Ectodermal cell (in vitro differentiated cells): ENCODE measurements around the gene COQ8A.
"Not testable (repeated sequence)": the region's sequence is repeated elsewhere in the genome, so short reads cannot be mapped to it uniquely, and the experiment has no call there.

ENCODE experiments used
- H3K27ac ChIP-seq: 2 replicates; pipeline ENCODE4 v1.7.0; 2013; ENCODE audit warnings: mild to moderate bottlenecking, low read depth, low read length; ENCODE audit not compliant: insufficient read depth, poor library complexity, severe bottlenecking
- H3K27me3 ChIP-seq: 2 replicates; pipeline ENCODE4 v1.7.0; 2013; ENCODE audit warnings: mild to moderate bottlenecking, low read length; ENCODE audit not compliant: insufficient read depth, control insufficient read depth, poor library complexity, severe bottlenecking
- H3K36me3 ChIP-seq: one replicate; pipeline ENCODE4 v1.7.0; 2013; ENCODE audit warnings: low read length; ENCODE audit not compliant: control insufficient read depth, insufficient read depth
- H3K4me1 ChIP-seq: one replicate; pipeline ENCODE4 v1.7.0; 2013; ENCODE audit warnings: low read length; ENCODE audit not compliant: control insufficient read depth, insufficient read depth
- H3K4me3 ChIP-seq: 2 replicates; pipeline ENCODE4 v1.7.0; 2013; ENCODE audit warnings: low read depth, low read length, control low read depth; ENCODE audit not compliant: insufficient read depth
- H3K9me3 ChIP-seq: 2 replicates; pipeline ENCODE4 v1.7.0; 2013; ENCODE audit warnings: mild to moderate bottlenecking, low read length, moderate library complexity; ENCODE audit not compliant: control insufficient read depth
- WGBS, 2 experiments: methylation state at CpG; one replicate each; pipeline ENCODE4 v1.1.7; 2013; ENCODE audit warnings: missing lambda C conversion rate in 2 of 2; 5-methylcytosine and 5-hydroxymethylcytosine counted together

The COQ8A gene

DNA sequence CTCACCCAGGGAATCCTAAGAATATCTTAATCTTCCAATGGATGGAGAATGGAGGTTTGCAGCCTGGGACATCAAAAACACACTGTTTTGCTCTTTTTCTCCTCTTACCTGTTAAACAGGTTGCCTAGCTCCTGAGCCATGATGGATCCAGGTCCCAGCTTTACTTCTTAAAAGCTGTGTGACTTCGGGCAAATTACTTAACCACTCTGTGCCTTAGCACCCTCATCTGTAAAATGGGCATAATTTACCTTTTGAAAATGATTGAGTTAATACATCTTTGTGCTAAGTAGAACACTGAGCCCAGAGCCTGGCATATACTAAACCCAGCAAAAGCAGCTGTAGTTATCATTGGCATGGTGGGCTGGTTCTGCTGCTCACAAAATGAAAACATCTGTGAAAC is 10.2 kb downstream of the COQ8A start:
- H3K4me1 ChIP-seq, result peaks cover 3% of the 10 kb centered on the region
- no peak overlapping the region for H3K27ac ChIP-seq
- no peaks in the 10 kb centered on the region for H3K27me3 ChIP-seq
- no peak overlapping the region for H3K4me3 ChIP-seq
- WGBS, 2 experiments, result 100% methylated on average over 1 of the region's 1 CpG
- H3K36me3 ChIP-seq, result no peaks in the 10 kb centered on the region
- no peaks in the 10 kb centered on the region for H3K9me3 ChIP-seq

DNA sequence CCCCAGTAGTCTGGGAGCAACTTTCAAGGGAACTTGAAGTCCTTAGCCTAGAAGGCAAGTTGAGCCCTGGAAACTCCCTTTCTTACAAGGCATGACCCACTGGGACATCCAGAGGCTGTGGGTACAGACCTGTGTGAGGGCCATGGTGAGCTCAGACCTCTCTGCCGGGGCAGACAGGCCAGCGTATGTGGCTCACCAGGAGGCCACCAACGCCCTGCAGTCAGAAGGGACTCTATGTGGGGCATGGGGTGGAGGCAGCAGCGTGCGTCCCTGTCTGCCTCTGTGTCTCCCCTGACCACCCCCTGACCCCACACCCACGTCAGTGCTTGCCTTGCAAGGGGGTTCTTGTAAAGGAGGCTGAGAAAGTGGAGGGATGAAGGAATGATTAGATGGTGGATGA is 10.8 kb downstream of the COQ8A start:
- no peaks in the 10 kb centered on the region for H3K27me3 ChIP-seq
- no peaks in the 10 kb centered on the region for H3K9me3 ChIP-seq
- H3K4me1 ChIP-seq, result no peaks in the 10 kb centered on the region
- 61 to 74% methylated on average over 6 of the region's 6 CpGs for WGBS, 2 experiments
- H3K36me3 ChIP-seq, result no peaks in the 10 kb centered on the region
- H3K4me3 ChIP-seq, result no peak overlapping the region
- no peak overlapping the region for H3K27ac ChIP-seq

DNA sequence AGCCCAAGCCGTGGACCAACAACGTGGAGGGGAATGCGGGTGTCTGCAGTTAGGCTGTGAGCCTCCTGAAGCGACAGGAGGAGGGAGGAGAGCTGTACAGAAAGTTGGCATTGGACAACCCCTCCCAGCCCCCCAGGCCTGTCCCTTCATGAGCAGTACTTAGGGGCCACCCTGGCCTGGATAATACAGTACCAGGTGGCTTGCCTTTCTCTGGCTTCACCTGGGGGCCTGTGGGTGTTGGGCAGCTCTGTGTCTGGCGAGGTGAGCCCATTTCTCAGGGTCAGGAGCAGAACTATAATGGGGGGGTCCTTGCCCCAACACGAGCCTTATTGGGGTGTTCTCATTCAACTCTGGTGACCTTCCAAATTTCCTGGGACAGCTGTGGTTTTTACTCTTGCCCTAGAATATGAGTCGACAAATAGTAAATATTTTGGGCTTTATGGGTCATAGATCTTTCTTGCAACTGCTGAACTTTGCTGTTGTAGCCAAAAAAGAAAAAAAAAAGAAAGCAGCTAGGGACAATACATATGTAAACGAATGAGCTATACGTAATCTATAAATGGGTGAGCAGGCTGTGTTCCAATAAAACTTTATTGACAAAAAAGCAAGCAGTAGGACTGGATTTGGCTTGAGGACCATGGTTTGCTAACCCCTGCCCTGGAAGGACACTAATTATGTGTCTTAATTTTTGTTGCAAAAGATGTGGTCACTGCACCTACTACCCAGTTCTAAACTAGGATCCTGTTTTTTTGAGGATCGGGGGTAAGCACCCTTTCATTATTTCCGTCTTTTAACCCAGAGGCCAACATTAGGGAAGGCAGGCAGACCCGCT is 11.4 kb downstream of the COQ8A start:
- H3K27me3 ChIP-seq, result no peaks in the 10 kb centered on the region
- H3K4me3 ChIP-seq, result no peak overlapping the region
- H3K27ac ChIP-seq, result no peak overlapping the region
- H3K9me3 ChIP-seq, result no peaks in the 10 kb centered on the region
- H3K36me3 ChIP-seq, result no peaks in the 10 kb centered on the region
- H3K4me1 ChIP-seq, result no peaks in the 10 kb centered on the region
- 93 to 94% methylated on average over 12 of the region's 12 CpGs for WGBS, 2 experiments

DNA sequence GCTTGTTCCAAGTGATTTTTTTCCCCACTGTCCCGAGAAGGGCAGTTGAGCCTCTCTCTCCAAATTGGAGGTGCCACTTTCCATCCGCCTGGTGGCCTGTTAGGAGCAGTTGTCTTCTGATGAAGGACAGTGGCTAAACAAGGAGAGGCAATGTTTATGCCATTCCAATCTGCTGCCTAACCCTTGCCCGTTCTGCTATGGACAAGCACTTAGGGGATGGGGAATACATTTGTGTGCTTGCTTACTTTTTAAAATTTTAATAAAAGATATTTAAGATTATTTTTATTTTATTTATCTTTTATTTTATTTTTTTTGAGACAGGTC is 12.0 kb downstream of the COQ8A start:
- H3K27me3 ChIP-seq, result no peaks in the 10 kb centered on the region
- no peak overlapping the region for H3K27ac ChIP-seq
- no peaks in the 10 kb centered on the region for H3K4me1 ChIP-seq
- 93 to 94% methylated on average over 2 to 3 of the region's 3 CpGs for WGBS, 2 experiments
- H3K36me3 ChIP-seq, result no peaks in the 10 kb centered on the region
- H3K4me3 ChIP-seq, result no peak overlapping the region
- no peaks in the 10 kb centered on the region for H3K9me3 ChIP-seq

DNA sequence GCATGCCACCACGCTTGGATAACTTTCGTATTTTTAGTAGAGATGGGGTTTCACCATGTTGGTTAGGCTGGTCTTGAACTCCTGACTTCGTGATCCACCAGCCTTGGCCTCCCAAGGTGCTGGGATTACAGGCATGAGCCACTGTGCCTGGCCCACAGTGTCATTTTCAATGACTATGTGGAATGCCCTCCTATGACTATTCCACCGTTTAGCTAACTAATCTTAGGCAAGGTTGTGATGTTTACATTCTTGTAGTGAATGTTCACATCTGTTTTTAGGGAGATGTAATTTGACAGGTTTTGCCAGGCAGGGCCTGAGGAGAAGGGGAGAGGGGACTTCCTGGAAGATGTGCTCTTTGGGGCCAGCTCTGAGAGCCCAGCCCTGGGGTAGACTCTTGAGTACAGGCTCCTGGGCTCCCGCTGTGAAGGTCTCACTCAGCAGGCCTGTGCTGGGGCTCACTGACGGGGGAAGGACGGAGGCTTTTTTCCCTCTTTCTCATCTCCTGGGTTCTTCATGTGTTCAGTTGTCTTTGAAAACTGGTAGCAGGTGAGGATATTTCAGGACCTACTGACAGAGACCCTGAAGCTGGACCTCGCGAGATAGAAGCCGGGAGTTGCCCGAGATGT is 13.2 kb downstream of the COQ8A start:
- Histone ChIP-seq H3K36me3 (no peaks in the 10 kb centered on the region), H3K4me3 (no peak overlapping the region), H3K27me3 (no peaks in the 10 kb centered on the region), H3K9me3 (no peaks in the 10 kb centered on the region), H3K27ac (no peak overlapping the region), H3K4me1 (no peaks in the 10 kb centered on the region)
- 89 to 91% methylated on average over 11 of the region's 11 CpGs for WGBS, 2 experiments

DNA sequence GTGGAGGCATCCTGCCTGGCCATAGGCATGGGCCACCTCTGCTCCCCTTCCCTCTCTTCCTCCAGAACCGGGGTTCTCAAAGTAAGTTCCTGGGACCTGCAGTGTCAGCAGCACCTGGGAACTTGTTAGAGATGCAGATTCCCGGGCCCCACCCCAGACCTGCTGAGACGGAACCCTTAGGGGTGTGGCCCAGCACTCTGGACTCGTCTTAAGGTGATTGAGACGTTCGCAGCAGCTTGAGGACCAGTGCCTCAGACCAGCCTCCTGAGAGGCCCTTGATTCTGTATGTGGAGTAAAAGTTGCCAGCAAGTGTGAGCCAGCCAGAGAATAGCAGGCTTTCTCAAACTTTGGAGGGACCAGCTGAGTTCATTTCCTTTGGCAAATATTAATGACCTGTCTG is 14.2 kb downstream of the COQ8A start:
- WGBS, 2 experiments, result 95% methylated on average over 6 of the region's 6 CpGs
- Histone ChIP-seq H3K4me1 (no peaks in the 10 kb centered on the region), H3K36me3 (no peaks in the 10 kb centered on the region), H3K9me3 (no peaks in the 10 kb centered on the region), H3K27ac (no peak overlapping the region), H3K4me3 (no peak overlapping the region), H3K27me3 (no peaks in the 10 kb centered on the region)

DNA sequence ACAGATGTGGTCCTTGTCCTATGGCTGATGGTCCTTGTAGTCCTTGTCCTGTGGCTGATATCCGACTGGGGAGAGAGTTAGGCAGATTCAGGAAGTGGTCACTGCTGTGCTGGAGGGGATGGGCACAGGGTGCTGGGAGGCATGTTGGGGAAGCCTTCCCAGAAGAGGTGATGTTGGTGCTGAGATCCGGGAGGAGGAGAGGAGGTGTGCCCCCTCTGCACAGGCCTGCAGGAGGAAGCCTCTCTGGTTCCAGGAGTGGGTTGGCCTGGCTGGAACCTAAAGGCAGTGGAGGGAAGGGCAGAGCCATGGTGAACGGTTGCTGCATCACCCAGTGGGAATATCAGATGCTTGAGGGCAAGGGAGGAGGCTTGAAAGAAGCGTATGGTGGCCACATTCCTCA is 14.7 kb downstream of the COQ8A start:
- H3K4me3 ChIP-seq, result no peak overlapping the region
- no peak overlapping the region for H3K27ac ChIP-seq

DNA sequence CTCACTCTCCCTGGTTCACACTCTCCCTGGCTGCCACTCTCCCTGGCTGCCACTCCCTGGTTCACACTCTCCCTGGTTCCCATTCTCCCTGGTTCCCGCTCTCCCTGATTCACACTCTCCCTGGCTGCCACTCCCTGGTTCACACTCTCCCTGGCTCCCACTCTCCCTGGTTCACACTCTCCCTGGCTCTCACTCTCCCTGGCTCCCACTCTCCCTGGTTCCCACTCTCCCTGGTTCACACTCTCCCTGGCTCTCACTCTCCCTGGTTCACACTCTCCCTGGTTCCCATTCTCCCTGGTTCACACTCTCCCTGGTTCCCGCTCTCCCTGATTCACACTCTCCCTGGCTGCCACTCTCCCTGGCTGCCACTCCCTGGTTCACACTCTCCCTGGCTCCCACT is 15.8 kb downstream of the COQ8A start:
- 93 to 95% methylated on average over 2 of the region's 2 CpGs for WGBS, 2 experiments
- H3K4me1 ChIP-seq, H3K4me3 ChIP-seq, H3K27me3 ChIP-seq, H3K36me3 ChIP-seq, H3K27ac ChIP-seq, H3K9me3 ChIP-seq: not testable (repeated sequence)

More for the DNA sequence above, 14.7 kb downstream of the COQ8A start:
- H3K36me3 ChIP-seq, result no peaks in the 10 kb centered on the region
- no peaks in the 10 kb centered on the region for H3K4me1 ChIP-seq
- WGBS, 2 experiments, result 88 to 90% methylated on average over 4 of the region's 4 CpGs
- H3K27me3 ChIP-seq, result no peaks in the 10 kb centered on the region
- H3K9me3 ChIP-seq, result no peaks in the 10 kb centered on the region

DNA sequence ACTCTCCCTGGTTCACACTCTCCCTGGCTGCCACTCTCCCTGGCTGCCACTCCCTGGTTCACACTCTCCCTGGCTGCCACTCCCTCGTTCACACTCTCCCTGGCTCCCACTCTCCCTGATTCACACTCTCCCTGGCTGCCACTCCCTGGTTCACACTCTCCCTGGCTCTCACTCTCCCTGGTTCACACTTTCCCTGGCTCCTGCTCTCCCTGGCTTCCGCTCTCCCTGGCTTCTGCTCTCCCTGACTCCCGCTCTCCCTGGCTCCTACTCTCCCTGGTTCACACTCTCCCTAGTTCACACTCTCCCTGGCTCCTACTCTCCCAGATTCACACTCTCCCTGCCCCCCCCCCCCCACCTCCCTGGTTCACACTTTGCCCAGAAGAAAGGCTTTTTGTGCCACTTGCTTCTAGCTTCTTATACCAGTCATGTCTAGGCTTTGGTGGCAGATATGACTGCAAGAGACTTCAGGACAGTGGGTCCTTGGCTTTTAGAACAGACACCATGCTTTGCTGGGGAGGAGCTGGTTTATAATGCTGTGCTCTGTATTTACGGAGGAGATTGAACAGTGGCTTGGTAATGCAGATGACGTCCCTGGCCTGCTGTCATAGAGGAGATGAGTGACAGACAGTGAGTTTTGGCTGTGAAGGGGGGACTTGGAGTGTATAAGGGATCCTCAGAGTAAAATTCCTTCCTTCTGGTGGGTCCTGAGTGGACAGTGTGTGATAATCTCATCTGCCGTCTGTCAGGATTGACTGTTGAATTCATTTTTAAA is 17.0 kb downstream of the COQ8A start:
- no peaks in the 10 kb centered on the region for H3K27me3 ChIP-seq
- no peaks in the 10 kb centered on the region for H3K4me1 ChIP-seq
- H3K4me3 ChIP-seq, result no peak overlapping the region
- 93 to 94% methylated on average over 6 of the region's 6 CpGs for WGBS, 2 experiments
- no peaks in the 10 kb centered on the region for H3K9me3 ChIP-seq
- H3K27ac ChIP-seq, result no peak overlapping the region
- H3K36me3 ChIP-seq, result no peaks in the 10 kb centered on the region

DNA sequence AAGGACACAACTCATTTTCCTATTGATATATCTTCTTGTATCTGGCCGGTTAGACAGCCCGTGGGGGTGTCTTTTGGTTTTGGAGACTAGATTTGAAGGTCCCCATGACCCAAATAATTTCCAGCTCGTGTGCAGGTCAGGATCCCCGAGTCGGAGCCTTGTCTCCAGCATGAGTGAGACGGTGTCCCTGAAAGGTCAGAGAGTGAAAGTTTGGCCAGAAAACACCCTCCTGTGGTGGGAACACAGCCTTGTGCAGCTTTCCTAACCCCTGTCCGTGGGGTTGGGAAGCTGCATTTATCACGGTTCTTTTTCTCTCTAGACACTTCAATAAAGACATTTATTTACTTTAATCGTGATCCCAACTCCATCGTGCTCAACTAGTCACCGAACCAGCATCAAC is 17.6 kb downstream of the COQ8A start:
- Histone ChIP-seq H3K9me3 (no peaks in the 10 kb centered on the region), H3K4me1 (no peaks in the 10 kb centered on the region), H3K27ac (no peak overlapping the region), H3K4me3 (no peak overlapping the region), H3K36me3 (no peaks in the 10 kb centered on the region), H3K27me3 (no peaks in the 10 kb centered on the region)
- 94 to 95% methylated on average over 11 of the region's 11 CpGs for WGBS, 2 experiments
